GM18870 (cell line): ENCODE results near the gene COL17A1.

ENCODE experiments used
- ATAC-seq: cut with Tn5 transposase; IDR thresholded peaks from one replicate; pipeline ENCODE4 v1.9.1; 2021; ENCODE audit warnings: moderate library complexity; ENCODE audit not compliant: unreplicated experiment

COL17A1 gene

GRCh38 chr10:103995134-103995533 lies 90.5 kb downstream of the COL17A1 start:
- ATAC-seq = no peak

GRCh38 chr10:103991393-103992128 lies 94.1 kb downstream of the COL17A1 start:
- no peak for ATAC-seq

- no peak for ATAC-seq
Measured at GRCh38 chr10:103990531-103990930, 95.1 kb downstream of the COL17A1 start.

- no peak for ATAC-seq
Measured at GRCh38 chr10:103990121-103990520, 95.6 kb downstream of the COL17A1 start.

GRCh38 chr10:103986360-103986759 lies 99.3 kb downstream of the COL17A1 start:
- ATAC-seq = no peak

DNA sequence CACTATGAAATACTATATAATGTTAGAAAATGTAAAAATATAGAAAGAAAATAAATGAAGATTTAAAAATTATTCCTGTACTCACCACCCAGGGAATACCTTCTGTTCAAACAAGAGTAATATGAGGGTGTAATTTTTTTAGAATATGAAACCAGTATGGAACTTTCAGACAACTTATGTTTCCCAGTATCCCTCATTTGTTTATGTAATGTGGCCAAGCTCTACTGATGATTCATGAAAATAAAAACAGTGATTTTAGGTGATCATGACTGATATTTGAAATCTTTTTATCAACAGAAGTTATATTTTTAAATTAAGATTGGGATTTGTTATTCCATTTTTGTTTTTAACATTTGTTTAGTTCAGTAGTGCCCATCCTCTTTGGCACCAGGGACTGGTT lies 100.0 kb downstream of the COL17A1 start:
- ATAC-seq = no peak

DNA sequence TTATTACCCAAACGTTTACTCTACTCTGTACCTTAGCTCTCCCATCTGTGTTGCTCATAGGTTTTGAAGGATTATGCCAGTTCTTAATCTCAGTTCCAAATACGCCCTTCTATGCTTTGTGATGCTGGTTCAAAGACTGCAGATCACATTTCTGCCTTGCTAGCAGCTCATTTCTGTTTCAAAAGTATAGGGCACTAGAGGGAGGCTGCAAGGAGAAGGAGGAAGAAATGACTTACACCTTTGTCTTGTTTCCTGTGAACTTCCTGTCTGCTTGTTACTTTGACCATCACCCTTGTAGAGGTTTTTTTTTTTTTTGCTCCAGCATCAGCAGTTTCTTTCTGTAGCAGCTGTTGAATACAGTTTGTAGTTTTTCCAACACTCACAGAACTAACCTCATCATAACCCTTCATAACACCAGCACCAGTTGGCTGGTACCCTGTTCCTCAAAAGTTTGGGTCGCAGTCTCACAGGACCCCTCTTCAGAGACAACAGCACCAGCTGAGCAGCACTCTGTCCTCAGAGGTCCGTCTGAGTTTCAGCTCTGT lies 102.2 kb downstream of the COL17A1 start:
- peak; percentile 88 for ATAC-seq

DNA sequence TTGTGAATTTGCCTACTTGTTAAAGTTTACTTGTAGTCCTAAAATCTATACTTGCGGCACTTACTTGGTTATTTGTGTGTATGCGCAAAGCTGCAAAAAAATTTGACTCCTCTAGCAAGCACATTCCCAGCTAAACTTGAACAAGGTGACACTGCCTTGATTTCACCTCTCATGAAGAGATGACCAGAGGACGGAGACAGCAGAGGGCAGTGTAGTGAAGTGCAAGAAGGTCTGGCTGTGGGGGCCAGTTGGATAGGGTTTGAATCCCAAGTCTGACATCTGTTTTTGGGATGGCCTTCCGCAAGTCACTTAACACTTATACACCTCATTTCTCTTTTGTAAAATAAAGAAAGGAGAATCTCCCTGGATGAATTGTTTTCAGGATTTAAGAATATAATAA lies 103.0 kb downstream of the COL17A1 start:
- no peak for ATAC-seq
